HG03135 (cell line): ENCODE measurements around the gene GRB2.
"Not testable (repeated sequence)": the region's sequence is repeated elsewhere in the genome, so short reads cannot be mapped to it uniquely, and the experiment has no call there.

Experiments used
- ATAC-seq: cut with Tn5 transposase; IDR thresholded peaks from one replicate; pipeline ENCODE4 v1.9.1; 2021; ENCODE audit warnings: mild to moderate bottlenecking, moderate library complexity; ENCODE audit not compliant: unreplicated experiment

The GRB2 gene

GRCh38 chr17:75405365-75406221 is at the start of gene GRB2:
TSS of gene GRB2 (minus strand) at chr17:75405678. CDS start at chr17:75393628, 12,050 bp downstream.
- ATAC-seq: peak; percentile 80

GRCh38 chr17:75454672-75455071 is 49.2 kb upstream of the GRB2 start:
- not testable (repeated sequence) for ATAC-seq

DNA sequence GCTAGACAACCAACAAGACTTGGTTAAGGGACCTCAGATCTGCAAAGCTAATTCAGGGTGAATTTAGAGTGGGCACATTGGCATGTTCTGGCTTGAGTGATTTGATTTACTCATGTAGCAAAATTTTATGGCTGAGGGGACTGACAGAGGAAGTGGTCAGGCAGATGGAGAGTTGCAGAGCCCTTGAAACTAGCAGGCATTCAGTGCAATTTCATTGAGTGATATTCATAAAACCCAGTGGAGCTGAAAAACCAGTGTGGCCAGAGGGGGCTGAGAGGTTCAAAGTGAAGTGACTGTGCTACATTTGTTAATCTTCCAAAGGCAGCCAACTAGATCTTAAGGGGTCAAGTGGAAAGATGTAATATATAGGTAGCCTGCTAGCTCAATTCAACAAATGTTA is 48.7 kb upstream of the GRB2 start:
- ATAC-seq: no peak

DNA sequence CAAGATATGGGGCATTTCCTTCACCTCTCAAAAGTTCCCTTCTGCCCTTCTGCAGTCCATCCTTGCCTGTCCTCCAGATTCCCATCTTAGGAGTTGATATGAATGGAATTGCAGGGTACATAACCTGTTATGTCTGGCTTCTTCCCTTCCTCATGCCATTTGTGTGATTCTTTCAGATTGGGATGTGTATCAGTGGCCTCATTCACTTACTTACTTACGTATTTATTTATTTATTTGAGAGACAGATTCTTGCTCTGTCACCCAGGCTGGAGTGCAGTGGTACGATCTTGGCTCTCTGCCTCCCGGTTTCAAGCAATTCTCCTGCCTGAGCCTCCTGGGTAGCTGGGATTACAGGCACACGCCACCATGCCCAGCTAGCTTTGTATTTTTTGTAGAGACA is 44.8 kb upstream of the GRB2 start:
- no peak for ATAC-seq

GRCh38 chr17:75447951-75448856 is 42.7 kb upstream of the GRB2 start:
- no peak for ATAC-seq

DNA sequence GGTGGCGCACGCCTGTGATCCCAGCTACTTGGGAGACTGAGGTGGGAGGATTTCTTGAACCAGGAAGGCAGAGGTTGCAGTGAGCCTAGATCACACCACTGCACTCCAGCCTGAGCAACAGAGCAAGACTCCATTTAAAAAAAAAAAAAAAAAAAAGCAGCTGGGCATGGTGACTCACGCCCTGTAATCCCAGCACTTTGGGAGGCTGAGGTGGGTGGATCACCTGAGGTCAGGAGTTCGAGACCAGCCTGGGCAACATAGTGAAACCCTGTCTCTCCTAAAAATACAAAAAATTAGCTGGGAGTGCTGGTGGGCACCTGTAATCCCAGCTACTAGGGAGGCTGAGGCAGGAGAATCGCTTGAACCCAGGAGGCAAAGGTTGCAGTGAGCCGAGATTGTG is 40.4 kb upstream of the GRB2 start:
- ATAC-seq: not testable (repeated sequence)

- no peak for ATAC-seq
These were observed 39.8 kb upstream of the GRB2 start for GRCh38 chr17:75445296-75445695.

DNA sequence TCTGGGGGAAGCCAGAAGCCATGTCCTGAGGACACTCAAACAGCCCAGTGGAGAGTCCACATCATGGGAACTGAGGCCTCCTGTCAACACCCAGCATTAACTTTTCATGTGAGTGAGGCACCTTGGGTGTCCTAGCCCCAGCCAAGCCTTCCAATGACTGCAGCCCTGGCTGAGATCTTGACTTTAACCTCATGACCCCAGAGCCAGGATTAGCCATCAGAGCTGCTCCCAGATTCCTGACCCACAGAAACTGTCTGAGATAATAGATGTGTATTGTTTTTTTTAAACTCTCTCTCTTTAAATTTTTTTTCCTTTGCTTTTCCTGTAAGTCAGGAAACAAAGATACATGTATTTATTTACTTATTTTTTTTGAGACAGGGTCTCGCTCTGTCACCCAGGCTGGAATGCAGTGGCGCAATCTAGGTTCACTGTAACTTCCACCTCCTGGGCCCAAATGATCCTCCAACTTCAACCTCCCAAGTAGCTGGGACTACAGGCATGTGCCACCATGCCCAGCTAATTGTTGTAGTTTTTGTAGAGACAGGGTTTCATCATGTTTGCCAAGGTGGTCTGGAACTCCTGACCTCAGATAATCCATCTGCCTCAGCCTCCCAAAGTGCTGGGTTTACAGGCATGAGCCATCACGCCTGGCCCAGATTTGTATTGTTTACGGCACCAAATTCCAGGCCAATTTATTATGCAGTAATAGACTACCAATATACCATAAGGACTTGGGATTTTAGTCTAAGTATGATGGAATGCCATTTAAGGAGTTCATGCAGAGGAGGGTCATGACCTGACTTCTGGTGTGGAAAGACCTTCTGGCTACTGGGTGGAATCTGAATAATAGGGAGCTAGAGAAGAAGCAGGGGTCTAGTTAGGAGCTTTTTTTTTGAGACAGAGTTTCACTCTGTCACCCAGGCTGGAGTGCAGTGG is 37.0 kb upstream of the GRB2 start:
- ATAC-seq: no peak

GRCh38 chr17:75440738-75441448 is 35.4 kb upstream of the GRB2 start:
- no peak for ATAC-seq

- ATAC-seq: no peak
These were observed 33.8 kb upstream of the GRB2 start for GRCh38 chr17:75439287-75439686.

DNA sequence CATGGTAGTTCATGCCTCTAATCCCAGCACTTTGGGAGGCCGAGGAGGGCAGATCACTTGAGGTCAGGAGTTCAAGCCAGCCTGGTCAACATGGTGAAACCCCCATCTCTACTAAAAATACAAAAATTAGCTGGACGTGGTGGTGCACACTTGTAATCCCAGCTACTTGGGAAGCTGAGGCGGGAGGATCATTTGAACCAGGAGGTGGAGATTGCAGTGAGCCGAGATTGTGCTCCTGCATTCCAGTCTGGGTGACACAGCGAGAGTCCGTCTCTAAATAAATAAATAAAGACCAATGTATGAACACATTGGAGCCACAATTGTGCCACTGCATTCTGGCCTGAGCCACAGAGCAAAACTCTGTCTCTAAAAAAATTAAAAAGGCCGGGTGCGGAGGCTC is 31.9 kb upstream of the GRB2 start:
- not testable (repeated sequence) for ATAC-seq

GRCh38 chr17:75434433-75434832 is 29.0 kb upstream of the GRB2 start:
- not testable (repeated sequence) for ATAC-seq

GRCh38 chr17:75433218-75433783 is 27.8 kb upstream of the GRB2 start:
- ATAC-seq: no peak

GRCh38 chr17:75430159-75430974 is 24.9 kb upstream of the GRB2 start:
- ATAC-seq: no peak

- ATAC-seq: no peak
These were observed 23.3 kb upstream of the GRB2 start for GRCh38 chr17:75428543-75429469.

DNA sequence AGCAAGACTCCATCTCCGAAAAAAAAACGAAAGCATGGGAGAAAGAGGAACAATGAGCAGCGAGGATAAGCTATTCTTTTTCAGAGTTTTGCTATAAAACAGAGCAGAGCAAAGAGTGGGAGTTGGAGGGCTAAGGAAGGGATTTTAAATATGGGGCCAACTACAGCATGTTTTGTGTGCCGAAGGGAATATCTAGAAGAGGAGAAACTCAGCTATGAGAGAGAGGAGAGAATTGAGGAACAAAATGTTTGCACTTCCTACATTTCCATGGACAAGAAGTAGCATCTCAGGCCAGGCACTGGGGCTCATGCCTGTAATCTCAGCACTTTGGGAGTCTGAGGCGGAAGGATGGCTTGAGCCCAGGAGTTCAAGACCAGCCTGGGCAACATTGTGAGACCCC is 13.1 kb upstream of the GRB2 start:
- no peak for ATAC-seq

- no peak for ATAC-seq
These were observed 11.6 kb upstream of the GRB2 start for GRCh38 chr17:75417054-75417580.

DNA sequence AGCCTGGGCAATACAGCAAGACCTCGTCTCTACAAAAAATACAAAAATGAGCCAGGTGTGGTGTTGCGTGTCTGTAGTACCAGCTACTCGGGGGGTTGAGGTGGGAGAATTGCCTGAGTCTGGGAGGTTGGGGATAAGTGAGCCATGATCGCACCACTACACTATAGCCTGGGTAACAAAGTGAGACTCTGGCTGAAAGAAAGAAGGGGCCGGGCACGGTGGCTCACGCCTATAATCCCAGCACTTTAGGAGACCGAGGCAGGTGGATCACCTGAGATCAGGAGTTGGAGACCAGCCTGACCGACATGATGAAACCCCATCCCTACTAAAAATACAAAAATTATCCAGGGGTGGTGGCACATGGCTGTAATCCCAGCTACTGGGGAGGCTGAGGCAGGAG is 10.5 kb upstream of the GRB2 start:
- ATAC-seq: no peak
